GM12878 (cell line): ENCODE data around the gene ERCC2. TPM values are rescaled to one million over a fixed set of nuclear protein-coding genes. Genes with fewer than 3 reads are reported as not detected.
A peak's percentile ranks its signal among the peaks of the same experiment; 100 is the strongest.

Experiments used
- BACH1 ChIP-seq: fragments of 450-650 bp; IDR thresholded peaks from 2 replicates; pipeline ENCODE4 v1.6.1; 2017; ENCODE audit warnings: mild to moderate bottlenecking, borderline replicate concordance
- CEBPB ChIP-seq, 2 experiments: fragments of 150-350 bp in 1 of 2; IDR thresholded peaks; 2 replicates each; pipeline ENCODE4 v1.6.1; 2012 to 2014; ENCODE audit warnings: low read depth in 2 of 2, low read length in 2 of 2, borderline replicate concordance in 1 of 2, inconsistent platforms in 1 of 2
- CREB1 ChIP-seq: IDR thresholded peaks from 2 replicates; pipeline ENCODE4 v1.6.1; 2012; ENCODE audit warnings: low read depth, mild to moderate bottlenecking, inconsistent platforms
- CTCF ChIP-seq, 3 experiments: IDR thresholded peaks in 2 of 3; conservative IDR thresholded peaks in 1 of 3; 2 replicates each; pipeline ENCODE4 v1.5.1; 2011; ENCODE audit warnings: low read depth in 3 of 3, low read length in 3 of 3, mild to moderate bottlenecking in 3 of 3, control low read depth in 2 of 3, moderate library complexity in 2 of 3, inconsistent platforms in 1 of 3, mixed read lengths in 1 of 3; ENCODE audit not compliant: control insufficient read depth in 2 of 3, insufficient read depth in 1 of 3; ENCODE audit errors: extremely low read depth in 1 of 3
- DPF2 ChIP-seq: fragments of 450-650 bp; IDR thresholded peaks from 2 replicates; pipeline ENCODE4 v1.6.1; 2017; ENCODE audit warnings: mild to moderate bottlenecking
- ETV6 ChIP-seq, 2 experiments: fragments of 450-650 bp in 1 of 2; IDR thresholded peaks in 1 of 2; conservative IDR thresholded peaks in 1 of 2; 2 replicates each; pipeline ENCODE4 v1.6.1; 2014; ENCODE audit warnings: antibody characterized with exemption in 1 of 2, borderline replicate concordance in 1 of 2, low read depth in 1 of 2, mild to moderate bottlenecking in 1 of 2, moderate library complexity in 1 of 2
- MTA2 ChIP-seq: fragments of 450-650 bp; IDR thresholded peaks from 2 replicates; pipeline ENCODE4 v1.6.1; 2016; ENCODE audit warnings: low read depth, mild to moderate bottlenecking, moderate library complexity
- NBN ChIP-seq: fragments of 450-650 bp; IDR thresholded peaks from 2 replicates; pipeline ENCODE4 v1.6.1; 2016
- NFXL1 ChIP-seq: fragments of 450-650 bp; IDR thresholded peaks from 2 replicates; pipeline ENCODE4 v1.6.1; 2017; ENCODE audit warnings: antibody characterized with exemption, mild to moderate bottlenecking, borderline replicate concordance
- NR2F1 ChIP-seq: fragments of 450-650 bp; conservative IDR thresholded peaks from 2 replicates; pipeline ENCODE4 v1.6.1; 2017; ENCODE audit warnings: mild to moderate bottlenecking
- POLR2A ChIP-seq: IDR thresholded peaks from 2 replicates; pipeline ENCODE4 v1.6.1; 2011; ENCODE audit warnings: low read depth, mild to moderate bottlenecking, low read length
- RB1 ChIP-seq: fragments of 450-650 bp; formaldehyde crosslinking; IDR thresholded peaks from 2 replicates; pipeline ENCODE4 v1.6.1; 2017; ENCODE audit warnings: mild to moderate bottlenecking, borderline replicate concordance
- SMARCA5 ChIP-seq: fragments of 450-650 bp; IDR thresholded peaks from 2 replicates; pipeline ENCODE4 v1.6.1; 2017; ENCODE audit warnings: mild to moderate bottlenecking
- SMC3 ChIP-seq: IDR thresholded peaks from 2 replicates; pipeline ENCODE4 v1.6.1; 2011; ENCODE audit warnings: low read length, improper control_type of control experiment, borderline replicate concordance
- SPI1 ChIP-seq: IDR thresholded peaks from 2 replicates; pipeline ENCODE4 v1.6.1; 2011; ENCODE audit warnings: low read depth, mild to moderate bottlenecking, low read length, moderate library complexity, borderline replicate concordance; ENCODE audit not compliant: insufficient read depth
- YY1 ChIP-seq: IDR thresholded peaks from 2 replicates; pipeline ENCODE4 v1.6.1; 2011; ENCODE audit warnings: low read depth, mild to moderate bottlenecking, low read length
- polyA plus RNA-seq, 11 experiments: library from polyadenylated mRNA; depleted of rRNA in 4 of 11; unstranded in 6 of 11; stranded (reverse) in 5 of 11; fragments of >200 nt; fragmentation: Nextera tagmentation in 4 of 11; fragmentation: Illumina TruSeq in 1 of 11; extraction: Ambion mirVana in 4 of 11; extraction: Trizol in 1 of 11; gene quantifications; 1 replicate in 1 of 11; 2 replicates in 10 of 11; pipeline versions ENCODE4 v1.2.1 to v1.2.3, GENCODE V29; 2011 to 2016; ENCODE audit warnings: inconsistent platforms in 2 of 11, missing spikeins in 2 of 11, low read depth in 1 of 11
- total RNA-seq, 4 experiments: library from RNA; depleted of rRNA in 3 of 4; stranded (reverse); fragments of >200 nt in 3 of 4; fragmentation: Illumina TruSeq in 1 of 4; extraction: Trizol in 1 of 4; gene quantifications; 2 replicates each; pipeline versions ENCODE4 v1.2.1 to v1.2.3, GENCODE V29; 2013 to 2021

Gene ERCC2
- total and polyA plus RNA-seq, 10 of the 15 experiments (the other 5 are each of a cell fraction or from before 2014, with no cell fraction given), result 1.3 to 40.1 (median 15.6) TPM

GRCh38 chr19:45403781-45404556 is 33.6 kb upstream of the ERCC2 start (continued):
- TF ChIP-seq YY1, result peak; percentile 38; the same call in 1 of the 2 replicates
- no peak for TF ChIP-seq SPI1
- peak; percentile 63; the same call in 1 of the 2 replicates for TF ChIP-seq SMC3
- no peak for TF ChIP-seq ETV6 (conservative IDR thresholded peaks at IDR 0.05 in 1 of 2, IDR thresholded peaks at IDR 0.05 in 1 of 2; ENCODE audit: borderline replicate concordance in 1 of 2, low read depth in 1 of 2)
- no peak for TF ChIP-seq POLR2A
- TF ChIP-seq CEBPB (IDR thresholded peaks at IDR 0.05; ENCODE audit: borderline replicate concordance in 1 of 2, low read depth in 2 of 2, low read length in 2 of 2), result no peak
- TF ChIP-seq RB1, result no peak
- TF ChIP-seq CREB1, result peak; percentile 49; the same call in 1 of the 2 replicates
- TF ChIP-seq NR2F1, result peak; percentile 81; the same call in 1 of the 2 replicates
- TF ChIP-seq SMARCA5, result peak; percentile 68; the same call in 1 of the 2 replicates
- no peak for TF ChIP-seq NFXL1
- 0 out of 2 replicates have a peak, but pooled peaks have one; percentile 24 for TF ChIP-seq DPF2
- TF ChIP-seq NBN, result 0 out of 2 replicates have a peak, but pooled peaks have one; percentile 11
- TF ChIP-seq MTA2, result no peak
- no peak for TF ChIP-seq BACH1
- TF ChIP-seq CTCF (IDR thresholded peaks at IDR 0.05 in 2 of 3, conservative IDR thresholded peaks at IDR 0.05 in 1 of 3; ENCODE audit: control insufficient read depth in 2 of 3, extremely low read depth in 1 of 3, insufficient read depth in 1 of 3, low read depth in 3 of 3, low read length in 3 of 3), result peak; percentile 49 to 72 (median 70)
- TF ChIP-seq, all 136 proteins: peak for 14
